ENCODE results near the gene HAAO. TPM values are rescaled to one million over a fixed set of nuclear protein-coding genes. Genes with fewer than 3 reads are reported as not detected.

Gene HAAO
- total and polyA plus RNA-seq, 2 of the 13 experiments (the other 11 are each of a cell fraction or from before 2014, with no cell fraction given) = 36.1 to 42.7 TPM

DNA sequence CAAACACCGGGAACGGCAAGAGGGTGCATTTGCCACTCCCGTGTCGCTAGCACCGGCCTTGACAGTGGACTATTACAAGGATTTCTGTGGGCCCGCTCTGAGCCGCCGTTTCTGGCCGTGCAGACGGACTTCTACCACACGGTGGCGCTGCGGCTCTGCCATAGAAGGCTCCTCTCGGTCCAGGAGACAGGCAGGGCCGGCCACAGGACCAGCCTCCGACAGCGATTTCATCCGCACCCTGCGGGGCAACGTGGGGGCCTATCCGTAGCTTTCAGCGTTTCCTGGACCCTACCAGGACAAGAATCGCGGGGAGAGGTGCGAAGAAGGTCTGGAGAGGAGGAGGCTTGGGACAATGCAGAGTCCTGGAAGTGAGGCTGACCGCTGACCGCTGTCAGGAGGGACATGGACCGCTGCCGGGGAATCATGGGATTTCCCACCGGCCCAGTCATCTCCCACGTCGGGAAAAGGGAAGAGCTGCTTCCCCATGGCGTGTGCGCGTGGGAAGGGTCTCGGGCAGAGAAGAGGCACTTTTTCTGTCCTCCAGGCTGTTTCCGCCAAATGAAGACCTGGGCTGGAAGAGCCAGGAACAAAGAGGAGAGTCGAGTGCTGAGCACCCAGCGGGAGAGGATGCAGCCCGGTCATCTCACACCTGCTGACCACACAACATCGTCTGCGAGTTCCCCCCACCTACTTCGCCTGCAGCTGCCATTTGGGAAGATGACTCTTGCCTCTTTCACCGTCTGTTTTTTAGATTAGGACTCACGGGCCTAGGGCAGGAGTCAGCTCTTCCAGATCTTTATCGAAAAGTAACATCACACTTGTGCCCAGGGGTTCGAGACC lies 35.5 kb upstream of the HAAO start (continued):
- TF ChIP-seq TP53 (CRISPR knock-in tag; conservative IDR thresholded peaks at IDR 0.05) (0 out of 2 replicates have a peak, but pooled peaks have one; percentile 46), NFE2L1 (CRISPR knock-in tag; IDR thresholded peaks at IDR 0.05; ENCODE audit: borderline replicate concordance) (no peak), REPIN1 (CRISPR knock-in tag; IDR thresholded peaks at IDR 0.05; ENCODE audit: borderline replicate concordance, low read depth) (peak; percentile 66; the same call in 1 of the 2 replicates), ZSCAN29 (CRISPR knock-in tag; conservative IDR thresholded peaks at IDR 0.05) (no peak), ZSCAN21 (CRISPR knock-in tag; IDR thresholded peaks at IDR 0.05; ENCODE audit: borderline replicate concordance) (peak; percentile 83; the same call in 1 of the 2 replicates), RFX1 (IDR thresholded peaks at IDR 0.05) (no peak), ZNF737 (CRISPR knock-in tag; IDR thresholded peaks at IDR 0.05; ENCODE audit: borderline replicate concordance) (0 out of 2 replicates have a peak, but pooled peaks have one; percentile 17), ZFP90 (CRISPR knock-in tag; IDR thresholded peaks at IDR 0.05; ENCODE audit: borderline replicate concordance) (peak; percentile 64; the same call in 1 of the 2 replicates), HDAC1 (CRISPR knock-in tag; IDR thresholded peaks at IDR 0.05) (0 out of 2 replicates have a peak, but pooled peaks have one; percentile 38), ATF7-NPFF (CRISPR knock-in tag; IDR thresholded peaks at IDR 0.05; ENCODE audit: low read depth) (peak; percentile 75), GATAD1 (CRISPR knock-in tag; IDR thresholded peaks at IDR 0.05) (peak; percentile 58; the same call in 1 of the 2 replicates), MLLT10 (CRISPR knock-in tag; IDR thresholded peaks at IDR 0.05) (no peak), ZFY (CRISPR knock-in tag; IDR thresholded peaks at IDR 0.05) (peak; percentile 61), TOE1 (CRISPR knock-in tag; IDR thresholded peaks at IDR 0.05) (no peak)
- TF ChIP-seq, protein P1, sequence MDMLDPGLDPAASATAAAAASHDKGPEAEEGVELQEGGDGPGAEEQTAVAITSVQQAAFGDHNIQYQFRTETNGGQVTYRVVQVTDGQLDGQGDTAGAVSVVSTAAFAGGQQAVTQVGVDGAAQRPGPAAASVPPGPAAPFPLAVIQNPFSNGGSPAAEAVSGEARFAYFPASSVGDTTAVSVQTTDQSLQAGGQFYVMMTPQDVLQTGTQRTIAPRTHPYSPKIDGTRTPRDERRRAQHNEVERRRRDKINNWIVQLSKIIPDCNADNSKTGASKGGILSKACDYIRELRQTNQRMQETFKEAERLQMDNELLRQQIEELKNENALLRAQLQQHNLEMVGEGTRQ (IDR thresholded peaks at IDR 0.05; ENCODE audit: low read depth, low read length) = no peak
- TF ChIP-seq, protein P1 (CRISPR knock-in tag; IDR thresholded peaks at IDR 0.05; ENCODE audit: borderline replicate concordance) = no peak
- TF ChIP-seq, protein P2, sequence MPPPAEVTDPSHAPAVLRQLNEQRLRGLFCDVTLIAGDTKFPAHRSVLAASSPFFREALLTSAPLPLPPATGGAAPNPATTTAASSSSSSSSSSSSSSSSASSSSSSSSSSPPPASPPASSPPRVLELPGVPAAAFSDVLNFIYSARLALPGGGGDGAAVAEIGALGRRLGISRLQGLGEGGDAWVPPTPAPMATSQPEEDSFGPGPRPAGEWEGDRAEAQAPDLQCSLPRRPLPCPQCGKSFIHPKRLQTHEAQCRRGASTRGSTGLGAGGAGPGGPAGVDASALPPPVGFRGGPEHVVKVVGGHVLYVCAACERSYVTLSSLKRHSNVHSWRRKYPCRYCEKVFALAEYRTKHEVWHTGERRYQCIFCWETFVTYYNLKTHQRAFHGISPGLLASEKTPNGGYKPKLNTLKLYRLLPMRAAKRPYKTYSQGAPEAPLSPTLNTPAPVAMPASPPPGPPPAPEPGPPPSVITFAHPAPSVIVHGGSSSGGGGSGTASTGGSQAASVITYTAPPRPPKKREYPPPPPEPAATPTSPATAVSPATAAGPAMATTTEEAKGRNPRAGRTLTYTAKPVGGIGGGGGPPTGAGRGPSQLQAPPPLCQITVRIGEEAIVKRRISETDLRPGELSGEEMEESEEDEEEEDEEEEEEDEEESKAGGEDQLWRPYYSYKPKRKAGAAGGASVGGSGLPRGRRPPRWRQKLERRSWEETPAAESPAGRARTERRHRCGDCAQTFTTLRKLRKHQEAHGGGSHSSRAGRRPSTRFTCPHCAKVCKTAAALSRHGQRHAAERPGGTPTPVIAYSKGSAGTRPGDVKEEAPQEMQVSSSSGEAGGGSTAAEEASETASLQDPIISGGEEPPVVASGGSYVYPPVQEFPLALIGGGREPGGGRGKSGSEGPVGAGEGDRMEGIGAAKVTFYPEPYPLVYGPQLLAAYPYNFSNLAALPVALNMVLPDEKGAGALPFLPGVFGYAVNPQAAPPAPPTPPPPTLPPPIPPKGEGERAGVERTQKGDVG (CRISPR knock-in tag; IDR thresholded peaks at IDR 0.05; ENCODE audit: borderline replicate concordance) = peak; percentile 92; the same call in 1 of the 2 replicates
- TF ChIP-seq, protein P3, sequence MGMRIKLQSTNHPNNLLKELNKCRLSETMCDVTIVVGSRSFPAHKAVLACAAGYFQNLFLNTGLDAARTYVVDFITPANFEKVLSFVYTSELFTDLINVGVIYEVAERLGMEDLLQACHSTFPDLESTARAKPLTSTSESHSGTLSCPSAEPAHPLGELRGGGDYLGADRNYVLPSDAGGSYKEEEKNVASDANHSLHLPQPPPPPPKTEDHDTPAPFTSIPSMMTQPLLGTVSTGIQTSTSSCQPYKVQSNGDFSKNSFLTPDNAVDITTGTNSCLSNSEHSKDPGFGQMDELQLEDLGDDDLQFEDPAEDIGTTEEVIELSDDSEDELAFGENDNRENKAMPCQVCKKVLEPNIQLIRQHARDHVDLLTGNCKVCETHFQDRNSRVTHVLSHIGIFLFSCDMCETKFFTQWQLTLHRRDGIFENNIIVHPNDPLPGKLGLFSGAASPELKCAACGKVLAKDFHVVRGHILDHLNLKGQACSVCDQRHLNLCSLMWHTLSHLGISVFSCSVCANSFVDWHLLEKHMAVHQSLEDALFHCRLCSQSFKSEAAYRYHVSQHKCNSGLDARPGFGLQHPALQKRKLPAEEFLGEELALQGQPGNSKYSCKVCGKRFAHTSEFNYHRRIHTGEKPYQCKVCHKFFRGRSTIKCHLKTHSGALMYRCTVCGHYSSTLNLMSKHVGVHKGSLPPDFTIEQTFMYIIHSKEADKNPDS (CRISPR knock-in tag; IDR thresholded peaks at IDR 0.05) = peak; percentile 76; the same call in 1 of the 2 replicates
